H7 (cell line): ENCODE results near the gene TMEM80. TPM values are rescaled to one million over a fixed set of nuclear protein-coding genes. Genes with fewer than 3 reads are reported as not detected.
A peak's percentile ranks its signal among the peaks of the same experiment; 100 is the strongest.

Experiments
- DNase-seq: peaks from one replicate; pipeline ENCODE4 v3.0.0; 2012
- H3K27me3 ChIP-seq: 2 replicates; pipeline ENCODE4 v1.6.0; 2011; ENCODE audit warnings: mild to moderate bottlenecking, low read length; ENCODE audit not compliant: control insufficient read depth, insufficient read depth
- H3K36me3 ChIP-seq: replicated peaks from 2 replicates; pipeline ENCODE4 v1.5.1; 2011; ENCODE audit warnings: low read length; ENCODE audit not compliant: control insufficient read depth, insufficient read depth
- H3K4me3 ChIP-seq: 2 replicates; pipeline ENCODE4 v1.5.1; 2011; ENCODE audit warnings: low read depth, mild to moderate bottlenecking, control low read depth, low read length, moderate library complexity; ENCODE audit not compliant: insufficient read depth
- total RNA-seq: library from RNA; depleted of rRNA; stranded (reverse); fragments of >200 nt; shearing (Covaris generic); gene quantifications from 2 replicates; pipeline ENCODE4 v1.2.3, GENCODE V29; 2014; rRNA removed

TMEM80 gene
- total RNA-seq, 1 experiment from 2014 or later: 27.0 TPM

DNA sequence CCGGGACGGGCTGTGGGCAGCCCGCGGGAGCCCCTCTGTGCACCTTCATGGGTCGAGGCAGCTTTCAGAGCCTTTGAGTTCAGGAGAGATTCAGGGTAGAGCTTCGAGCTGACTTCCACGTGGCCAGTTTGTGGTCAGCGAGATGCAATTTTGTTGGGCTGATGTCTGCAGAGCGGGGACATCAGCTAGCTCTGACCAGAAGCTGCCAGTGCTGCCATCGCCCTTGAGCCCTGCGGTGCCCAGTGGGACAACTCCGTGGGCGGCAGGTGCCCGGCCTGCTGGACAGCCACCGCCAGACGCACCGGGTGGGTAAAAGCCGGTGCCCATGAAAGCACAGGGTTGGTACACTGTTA lies 52.4 kb downstream of the TMEM80 start:
- Histone ChIP-seq H3K36me3 (peaks cover 2% of the 10 kb centered on the region; the same call in 1 of the 2 replicates), H3K4me3 (peak overlapping the region; percentile 95), H3K27me3 (no peaks in the 10 kb centered on the region)
- DNase-seq: no peak

DNA sequence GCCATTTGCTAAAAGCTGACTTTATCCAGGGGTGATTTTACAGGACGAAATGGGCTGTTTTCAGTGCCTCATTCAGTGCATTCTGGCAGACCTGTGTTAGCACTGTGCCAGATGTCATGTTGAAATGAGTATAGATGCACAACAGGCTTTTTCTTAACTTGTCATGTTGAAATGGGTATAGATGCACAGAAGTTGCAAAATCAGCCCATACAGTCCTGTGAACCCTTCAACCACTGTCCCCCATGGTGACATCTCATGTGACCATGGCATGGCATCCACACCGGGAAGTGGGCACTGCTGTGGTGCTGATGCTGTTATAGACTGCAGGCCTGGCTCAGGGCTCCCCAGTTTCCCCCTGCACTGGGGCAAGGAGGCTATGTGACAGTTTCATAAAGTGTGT lies 54.1 kb downstream of the TMEM80 start:
- Histone ChIP-seq H3K4me3 (no peak overlapping the region), H3K36me3 (peaks cover 2% of the 10 kb centered on the region; the same call in 1 of the 2 replicates), H3K27me3 (no peaks in the 10 kb centered on the region)
- DNase-seq: peak; percentile 9

Other genes starting within 250 kb of the TMEM80 start
- 40.9 and 47.5 TPM in 2 replicates for gene PTDSS2, start 245.5 kb upstream of the TMEM80 start, total RNA-seq
- gene RNH1, start 188.6 kb upstream of the TMEM80 start, total RNA-seq: 98.9 and 104 TPM in 2 replicates
- 27.1 and 57.9 TPM in 2 replicates for gene HRAS, start 160.2 kb upstream of the TMEM80 start, total RNA-seq
- gene LRRC56, start 158.3 kb upstream of the TMEM80 start, total RNA-seq: 1.3 and 1.5 TPM in 2 replicates
- 2.7 and 4.0 TPM in 2 replicates for gene LMNTD2, start 135.1 kb upstream of the TMEM80 start, total RNA-seq
- 28.2 and 37.0 TPM in 2 replicates for gene RASSF7, start 134.8 kb upstream of the TMEM80 start, total RNA-seq
- gene PHRF1, start 119.3 kb upstream of the TMEM80 start, total RNA-seq: 37.5 and 42.1 TPM in 2 replicates
- 13.6 and 14.6 TPM in 2 replicates for gene IRF7, start 79.9 kb upstream of the TMEM80 start, total RNA-seq
- not detected in 2 replicates for gene CDHR5, start 70.9 kb upstream of the TMEM80 start, total RNA-seq
- not detected in 2 replicates for gene SCT, start 68.6 kb upstream of the TMEM80 start, total RNA-seq
- 1.8 and 2.1 TPM in 2 replicates for gene DRD4, start 58.5 kb upstream of the TMEM80 start, total RNA-seq
- 69.0 and 74.6 TPM in 2 replicates for gene DEAF1, start 594 bp upstream of the TMEM80 start, total RNA-seq
- 3.7 and 18.8 TPM in 2 replicates for gene EPS8L2, start 10.4 kb downstream of the TMEM80 start, total RNA-seq
- gene TALDO1, start 51.6 kb downstream of the TMEM80 start, total RNA-seq: 264 and 269 TPM in 2 replicates
- 48.7 and 54.6 TPM in 2 replicates for gene GATD1, start 81.7 kb downstream of the TMEM80 start, total RNA-seq
- 0.14 TPM in 1 of 2 replicates, not detected in the other for gene CEND1, start 94.3 kb downstream of the TMEM80 start, total RNA-seq
- 25.2 and 25.6 TPM in 2 replicates for gene SLC25A22, start 102.5 kb downstream of the TMEM80 start, total RNA-seq
- gene PIDD1, start 109.4 kb downstream of the TMEM80 start, total RNA-seq: 16.8 and 31.0 TPM in 2 replicates
- gene RPLP2, start 114.2 kb downstream of the TMEM80 start, total RNA-seq: 786 and 794 TPM in 2 replicates
- 15.7 and 28.7 TPM in 2 replicates for gene PNPLA2, start 123.1 kb downstream of the TMEM80 start, total RNA-seq
- gene CRACR2B, start 132.1 kb downstream of the TMEM80 start, total RNA-seq: 20.2 and 35.8 TPM in 2 replicates
- 175 and 190 TPM in 2 replicates for gene CD151, start 137.1 kb downstream of the TMEM80 start, total RNA-seq
- gene POLR2L, start 146.7 kb downstream of the TMEM80 start, total RNA-seq: 96.1 and 135 TPM in 2 replicates
- gene TSPAN4, start 147.0 kb downstream of the TMEM80 start, total RNA-seq: 101 and 117 TPM in 2 replicates
- gene CHID1, start 215.0 kb downstream of the TMEM80 start, total RNA-seq: 36.9 and 38.1 TPM in 2 replicates
- 36.1 and 46.8 TPM in 2 replicates for gene AP2A2, start 230.1 kb downstream of the TMEM80 start, total RNA-seq